ENCODE measurements around the gene PACSIN2. TPM values are rescaled to one million over a fixed set of nuclear protein-coding genes. Genes with fewer than 3 reads are reported as not detected.

The PACSIN2 gene
- total and polyA plus RNA-seq, 5 donors from 2014 or later, result 27.5 to 60.8 (median 34.9) TPM

DNA sequence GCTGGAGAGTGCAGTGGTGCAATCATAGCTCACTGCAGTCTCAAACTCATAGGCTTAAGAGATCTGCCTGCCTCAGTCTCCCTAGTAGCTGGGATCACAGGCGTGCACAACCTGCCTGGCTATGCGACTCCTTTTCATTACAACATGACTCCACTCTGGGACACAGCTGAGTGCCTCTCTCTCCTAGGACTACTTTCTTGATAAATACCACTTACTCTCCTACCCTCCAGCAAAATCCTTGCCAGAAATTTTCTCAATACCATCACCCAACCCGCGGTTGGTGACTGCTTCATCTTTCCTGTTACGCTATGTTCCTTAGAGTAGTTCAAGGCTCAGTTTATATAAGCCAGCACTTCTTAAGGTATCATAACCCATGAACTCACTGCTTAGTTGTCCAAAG lies 184.8 kb downstream of the PACSIN2 start:
- Mint-ChIP-seq H3K36me3 (peaks cover 41% of the 10 kb centered on the region), H3K4me1 (peaks cover 0 to 3% (median under 1%) of the 10 kb centered on the region in 4 donors)

DNA sequence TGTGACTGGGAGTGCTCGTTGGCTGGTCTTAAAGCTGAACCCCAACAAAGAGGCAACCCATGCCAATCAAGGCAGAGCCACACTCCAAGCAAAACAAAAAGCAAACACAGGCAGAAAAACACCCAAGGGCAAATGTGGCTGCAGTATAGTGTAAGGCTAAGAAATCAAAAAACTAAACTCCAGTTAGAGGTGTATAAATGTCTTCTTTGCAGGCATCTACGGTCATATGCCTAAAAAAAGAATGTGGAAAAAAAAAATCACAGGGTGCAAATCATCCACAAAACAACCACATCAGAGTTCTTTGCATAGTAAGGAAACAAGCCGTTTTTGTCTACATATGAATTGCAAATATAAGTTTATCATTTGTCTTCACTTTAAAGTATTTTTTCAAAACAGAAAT lies 185.6 kb downstream of the PACSIN2 start:
- no peak overlapping the region for H3K4me3 ChIP-seq (ENCODE audit: low read depth, low read length)
- H3K9me3 ChIP-seq (ENCODE audit: control insufficient read depth in 2 of 2, low read length in 2 of 2), result no peaks in the 10 kb centered on the region
- peaks cover 36% of the 10 kb centered on the region for H3K36me3 Mint-ChIP-seq
- ATAC-seq (ENCODE audit: low read depth in 2 of 2) (no peak), DNase-seq (no peak)
- H3K4me1 Mint-ChIP-seq, result peaks cover 0 to 3% (median under 1%) of the 10 kb centered on the region in 4 donors
- no peaks in the 10 kb centered on the region for H3K27me3 ChIP-seq (ENCODE audit: control insufficient read depth, insufficient read depth, low read length)
- no peak overlapping the region for H3K27ac Mint-ChIP-seq
- no peak overlapping the region for H3K4me3 Mint-ChIP-seq
- no peaks in the 10 kb centered on the region for H3K4me1 ChIP-seq (ENCODE audit: control insufficient read depth, insufficient read depth, low read length, poor library complexity, severe bottlenecking)
- no peaks in the 10 kb centered on the region for H3K9me3 Mint-ChIP-seq
- no peaks in the 10 kb centered on the region for H3K27me3 Mint-ChIP-seq
- peaks cover 62% of the 10 kb centered on the region for H3K36me3 ChIP-seq (ENCODE audit: control insufficient read depth, insufficient read depth, low read length)
- H3K27ac ChIP-seq (ENCODE audit: insufficient read depth, low read length, poor library complexity, severe bottlenecking), result no peak overlapping the region

More for the DNA sequence above, 184.8 kb downstream of the PACSIN2 start:
- H3K27ac ChIP-seq (ENCODE audit: insufficient read depth, low read length, poor library complexity, severe bottlenecking), result no peak overlapping the region
- H3K27me3 ChIP-seq (ENCODE audit: control insufficient read depth, insufficient read depth, low read length), result no peaks in the 10 kb centered on the region
- ATAC-seq (ENCODE audit: low read depth in 2 of 2), result no peak
- Mint-ChIP-seq H3K9me3 (no peaks in the 10 kb centered on the region), H3K4me3 (no peak overlapping the region), H3K27me3 (no peaks in the 10 kb centered on the region), H3K27ac (peak overlapping the region in 1 of 3 donors; percentile 5)
- no peak overlapping the region for H3K4me3 ChIP-seq (ENCODE audit: low read depth, low read length)
- H3K36me3 ChIP-seq (ENCODE audit: control insufficient read depth, insufficient read depth, low read length), result peaks cover 64% of the 10 kb centered on the region
- H3K4me1 ChIP-seq (ENCODE audit: control insufficient read depth, insufficient read depth, low read length, poor library complexity, severe bottlenecking), result no peaks in the 10 kb centered on the region
- DNase-seq, result no peak
- H3K9me3 ChIP-seq (ENCODE audit: control insufficient read depth in 2 of 2, low read length in 2 of 2), result no peaks in the 10 kb centered on the region

DNA sequence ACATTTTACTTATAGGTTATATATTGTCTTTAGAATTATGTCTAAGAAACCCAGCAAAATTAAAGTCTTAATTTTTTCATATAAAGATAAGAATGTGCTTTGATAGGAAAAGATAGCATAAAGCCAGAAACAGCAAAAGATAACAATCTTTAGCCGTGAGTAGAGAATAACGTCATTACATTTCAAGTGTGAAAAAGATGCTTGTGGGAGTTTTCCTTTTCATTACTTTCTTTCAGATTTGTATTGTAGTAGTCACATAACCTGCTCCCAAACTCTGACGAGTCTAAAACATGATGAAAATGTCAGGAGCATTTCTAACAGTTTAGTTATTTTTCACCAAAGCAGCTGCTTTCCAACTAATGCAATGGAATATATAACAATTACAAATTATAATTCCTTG lies 189.2 kb downstream of the PACSIN2 start:
- Mint-ChIP-seq H3K4me3 (no peak overlapping the region), H3K4me1 (peaks cover 0 to 3% (median 1%) of the 10 kb centered on the region in 4 donors), H3K27ac (no peak overlapping the region), H3K36me3 (peaks cover 36% of the 10 kb centered on the region), H3K9me3 (peaks cover 0 to 2% (median 0%) of the 10 kb centered on the region in 7 donors), H3K27me3 (no peaks in the 10 kb centered on the region)
- Histone ChIP-seq H3K4me1 (ENCODE audit: control insufficient read depth, insufficient read depth, low read length, poor library complexity, severe bottlenecking) (no peaks in the 10 kb centered on the region), H3K27me3 (ENCODE audit: control insufficient read depth, insufficient read depth, low read length) (no peaks in the 10 kb centered on the region), H3K36me3 (ENCODE audit: control insufficient read depth, insufficient read depth, low read length) (peaks cover 52% of the 10 kb centered on the region), H3K9me3 (ENCODE audit: control insufficient read depth in 2 of 2, low read length in 2 of 2) (no peaks in the 10 kb centered on the region), H3K27ac (ENCODE audit: insufficient read depth, low read length, poor library complexity, severe bottlenecking) (no peak overlapping the region), H3K4me3 (ENCODE audit: low read depth, low read length) (no peak overlapping the region)
- no peak for DNase-seq
- no peak for ATAC-seq (ENCODE audit: low read depth in 2 of 2)

DNA sequence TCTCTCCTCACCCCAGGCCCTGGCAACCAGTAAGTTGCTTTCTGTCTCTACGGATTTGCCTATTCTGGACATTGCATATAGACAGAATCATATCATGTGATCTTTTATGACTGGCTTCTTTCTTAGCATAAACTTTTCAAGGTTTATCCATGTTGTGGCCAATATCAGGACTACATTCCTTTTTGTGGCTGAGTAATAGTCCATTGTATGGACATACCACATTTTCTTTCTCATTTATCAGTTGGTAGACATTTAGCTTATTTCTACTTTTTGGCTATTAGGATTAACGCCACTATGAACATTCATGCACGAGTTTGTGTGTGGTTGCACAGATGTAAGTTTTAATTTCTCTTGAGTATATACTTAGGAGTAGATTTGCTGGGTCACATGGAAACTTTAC lies 193.6 kb downstream of the PACSIN2 start:
- Histone ChIP-seq H3K27ac (ENCODE audit: insufficient read depth, low read length, poor library complexity, severe bottlenecking) (no peak overlapping the region), H3K9me3 (ENCODE audit: control insufficient read depth in 2 of 2, low read length in 2 of 2) (no peaks in the 10 kb centered on the region), H3K4me1 (ENCODE audit: control insufficient read depth, insufficient read depth, low read length, poor library complexity, severe bottlenecking) (no peaks in the 10 kb centered on the region), H3K36me3 (ENCODE audit: control insufficient read depth, insufficient read depth, low read length) (peaks cover 39% of the 10 kb centered on the region), H3K4me3 (ENCODE audit: low read depth, low read length) (no peak overlapping the region), H3K27me3 (ENCODE audit: control insufficient read depth, insufficient read depth, low read length) (no peaks in the 10 kb centered on the region)
- no peaks in the 10 kb centered on the region for H3K27me3 Mint-ChIP-seq
- DNase-seq (no peak), ATAC-seq (ENCODE audit: low read depth in 2 of 2) (no peak)
- peaks cover 0 to 9% (median 3%) of the 10 kb centered on the region in 4 donors for H3K4me1 Mint-ChIP-seq
- H3K9me3 Mint-ChIP-seq, result peaks cover 0 to 2% (median 0%) of the 10 kb centered on the region in 7 donors
- H3K27ac Mint-ChIP-seq, result no peak overlapping the region
- H3K4me3 Mint-ChIP-seq, result no peak overlapping the region
- H3K36me3 Mint-ChIP-seq, result peaks cover 32% of the 10 kb centered on the region

DNA sequence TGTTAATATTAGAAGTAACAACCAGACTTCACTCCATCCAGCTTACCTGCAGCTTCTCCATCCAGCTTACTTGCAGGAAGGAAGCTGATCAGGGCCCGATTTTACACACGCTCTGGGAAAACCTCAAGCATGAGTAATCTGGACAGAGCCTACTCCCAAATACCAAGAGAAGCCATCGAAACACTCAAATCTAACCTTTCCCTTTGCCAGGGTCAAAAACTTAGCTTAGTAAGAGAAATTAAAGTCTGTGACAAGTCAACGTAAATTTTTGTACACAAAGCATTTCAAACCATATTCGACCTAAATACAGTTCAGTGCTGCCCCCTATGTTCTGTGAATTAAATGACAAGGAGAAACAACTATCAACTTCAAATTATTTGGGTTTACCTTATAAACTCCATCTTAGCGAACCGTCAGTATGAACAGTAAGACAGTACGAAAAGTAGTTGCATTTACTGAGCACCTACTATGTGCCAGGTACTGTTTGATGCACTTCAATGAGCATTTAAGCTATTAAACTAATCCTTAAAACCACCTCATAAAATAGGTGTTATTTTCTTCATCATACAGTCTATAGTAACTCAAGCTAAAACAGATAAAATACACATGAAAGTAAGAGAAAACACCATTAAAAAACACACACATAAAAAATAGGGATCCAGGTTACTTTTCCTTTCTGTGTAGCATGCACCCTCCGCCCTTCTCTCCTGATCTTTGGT lies 194.7 kb downstream of the PACSIN2 start:
- H3K4me1 ChIP-seq (ENCODE audit: control insufficient read depth, insufficient read depth, low read length, poor library complexity, severe bottlenecking), result no peaks in the 10 kb centered on the region
- H3K27ac Mint-ChIP-seq, result peak overlapping the region in 2 of 3 donors; percentile 63 to 69
- no peaks in the 10 kb centered on the region for H3K9me3 ChIP-seq (ENCODE audit: control insufficient read depth in 2 of 2, low read length in 2 of 2)
- peaks cover 33% of the 10 kb centered on the region for H3K36me3 ChIP-seq (ENCODE audit: control insufficient read depth, insufficient read depth, low read length)
- H3K36me3 Mint-ChIP-seq, result peaks cover 34% of the 10 kb centered on the region
- H3K4me3 Mint-ChIP-seq, result no peak overlapping the region
- H3K9me3 Mint-ChIP-seq, result peaks cover 0 to 2% (median 0%) of the 10 kb centered on the region in 7 donors
- DNase-seq, result no peak
- H3K4me3 ChIP-seq (ENCODE audit: low read depth, low read length), result no peak overlapping the region
- no peaks in the 10 kb centered on the region for H3K27me3 ChIP-seq (ENCODE audit: control insufficient read depth, insufficient read depth, low read length)
- H3K27me3 Mint-ChIP-seq, result no peaks in the 10 kb centered on the region
- peaks cover 0 to 9% (median 3%) of the 10 kb centered on the region in 4 donors for H3K4me1 Mint-ChIP-seq
- no peak for ATAC-seq (ENCODE audit: low read depth in 2 of 2)
- no peak overlapping the region for H3K27ac ChIP-seq (ENCODE audit: insufficient read depth, low read length, poor library complexity, severe bottlenecking)

Other genes with a start within 250 kb of the PACSIN2 start
- 28.8 TPM for gene ARFGAP3, start 157.9 kb downstream of the PACSIN2 start, total RNA-seq
- gene ARFGAP3, start 157.9 kb downstream of the PACSIN2 start, polyA plus RNA-seq, result 10 to 100 TPM; 27.1 to 31.0 (median 29.3) TPM
- gene TTLL1, start 74.2 kb upstream of the PACSIN2 start, total RNA-seq, result 4.2 TPM
- gene TTLL1, start 74.2 kb upstream of the PACSIN2 start, polyA plus RNA-seq, result 1 to 10 TPM; 7.5 to 8.1 (median 7.9) TPM
- 1.7 TPM for gene BIK, start 95.6 kb upstream of the PACSIN2 start, total RNA-seq
- 1 to 10 TPM; 4.7 to 10.0 (median 7.5) TPM for gene BIK, start 95.6 kb upstream of the PACSIN2 start, polyA plus RNA-seq
- 6.5 TPM for gene MCAT, start 128.2 kb upstream of the PACSIN2 start, total RNA-seq
- 1 to 10 TPM; 5.4 to 9.8 (median 8.4) TPM for gene MCAT, start 128.2 kb upstream of the PACSIN2 start, polyA plus RNA-seq
- gene TSPO, start 136.4 kb upstream of the PACSIN2 start, total RNA-seq, result 79.9 TPM
- gene TSPO, start 136.4 kb upstream of the PACSIN2 start, polyA plus RNA-seq, result 100 to 1,000 TPM; 332 to 603 (median 474) TPM
- 14.1 TPM for gene TTLL12, start 172.0 kb upstream of the PACSIN2 start, total RNA-seq
- gene TTLL12, start 172.0 kb upstream of the PACSIN2 start, polyA plus RNA-seq, result 10 to 100 TPM; 20.8 to 23.7 (median 21.8) TPM